Measurements from ENCODE around the gene P4HB. TPM values are rescaled to one million over a fixed set of nuclear protein-coding genes. Genes with fewer than 3 reads are reported as not detected.
A peak's percentile ranks its signal among the peaks of the same experiment; 100 is the strongest.

P4HB gene
- total and polyA plus RNA-seq, 2 experiments from 2014 or later, result 1,651 to 3,203 TPM

DNA sequence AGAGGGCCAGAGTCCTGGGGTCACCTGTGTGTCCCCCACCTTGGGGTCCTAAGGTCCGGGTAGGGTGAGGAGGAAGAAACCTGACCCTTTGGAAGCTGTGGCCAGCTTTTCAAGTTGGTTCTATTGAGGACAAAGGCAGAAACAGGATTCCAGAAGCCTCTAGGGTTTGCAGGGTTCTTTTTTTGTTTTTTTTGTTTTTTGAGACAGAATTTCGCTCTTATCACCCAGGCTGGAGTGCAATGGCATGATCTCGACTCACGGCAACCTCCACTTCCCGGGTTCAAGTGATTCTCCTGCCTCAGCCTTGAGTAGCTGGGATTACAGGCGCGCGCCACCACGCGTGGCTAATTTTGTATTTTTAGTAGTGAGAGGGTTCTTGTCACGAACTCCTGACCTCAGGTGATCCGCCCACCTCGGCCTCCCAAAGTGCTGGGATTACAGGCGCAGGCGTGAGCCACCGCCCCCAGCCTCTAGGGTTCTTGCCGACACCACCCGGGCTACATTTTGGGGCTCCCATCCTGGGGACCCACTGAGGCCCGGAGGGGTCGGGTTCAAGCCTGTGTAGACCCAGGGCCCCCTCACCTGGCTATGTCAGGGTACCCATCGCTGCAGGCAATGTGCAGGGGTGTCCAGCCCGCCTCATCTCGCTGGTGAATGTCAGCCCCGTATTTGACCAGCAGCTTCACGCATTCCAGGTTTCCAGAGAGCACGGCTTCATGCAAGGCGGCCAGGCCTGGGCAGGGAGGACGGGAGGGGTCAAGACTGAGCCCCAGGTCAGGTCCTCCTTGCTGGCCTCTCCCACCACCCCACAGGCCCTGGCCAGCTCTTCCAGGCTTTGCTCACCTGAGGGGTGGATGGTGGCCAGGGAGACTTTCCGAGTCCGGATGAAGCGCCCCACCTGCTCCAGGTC, 26.2 kb downstream of the P4HB start:
- H3K9ac ChIP-seq, result peak overlapping the region; percentile 98
- H3K27me3 ChIP-seq (replicated peaks; ENCODE audit: insufficient read depth), result no peaks in the 10 kb centered on the region
- WGBS, 2 experiments (ENCODE audit: low coverage in 1 of 2, low lambda C conversion rate in 2 of 2, missing lambda C conversion rate in 2 of 2), result 91 to 92% methylated on average over 31 of the region's 31 CpGs
- H3K36me3 ChIP-seq (ENCODE audit: low read depth), result no peaks in the 10 kb centered on the region
- peak overlapping the region; percentile 89 for H3K27ac ChIP-seq
- no peaks in the 10 kb centered on the region for H3K9me2 ChIP-seq (ENCODE audit: insufficient read depth)
- H3K4me2 ChIP-seq (ENCODE audit: unreplicated experiment), result peak overlapping the region; percentile 89
- H3K4me3 ChIP-seq, result peak overlapping the region; percentile 77
- H3K79me2 ChIP-seq (ENCODE audit: insufficient read depth), result peaks cover 34% of the 10 kb centered on the region
- H2AFZ ChIP-seq, result peak overlapping the region; percentile 64
- no peaks in the 10 kb centered on the region for H4K20me1 ChIP-seq (ENCODE audit: insufficient read depth)
- H3F3A ChIP-seq (ENCODE audit: insufficient read depth), result peaks cover 5% of the 10 kb centered on the region; the same call in 1 of the 2 replicates
- no peaks in the 10 kb centered on the region for H3K9me3 ChIP-seq (ENCODE audit: low read depth)
- in situ Hi-C loops (cut with MboI), result no loop called here
- no peak for DNase-seq
- H3K4me1 ChIP-seq (ENCODE audit: insufficient read depth), result peaks cover 7% of the 10 kb centered on the region
- TF ChIP-seq EZH2phosphoT487 (IDR thresholded peaks at IDR 0.05; ENCODE audit: insufficient read depth, low read depth) (no peak), EZH2 (IDR thresholded peaks at IDR 0.05; ENCODE audit: insufficient read depth, poor library complexity, severe bottlenecking) (no peak)

GRCh38 chr17:81833160-81833920, 27.0 kb downstream of the P4HB start, which contains the start of gene MCRIP1:
Gene MCRIP1, minus strand, starts transcription at chr17:81833291. Its CDS starts 8,785 bp downstream, at chr17:81824506.
- Histone ChIP-seq H3K36me3 (ENCODE audit: low read depth) (no peaks in the 10 kb centered on the region), H3K9me2 (ENCODE audit: insufficient read depth) (no peaks in the 10 kb centered on the region), H3K27ac (peak within 1 kb of the TSS; percentile 91), H3K4me3 (peak within 1 kb of the TSS; percentile 79), H3K9ac (peak within 1 kb of the TSS; percentile 98), H3K4me2 (ENCODE audit: unreplicated experiment) (peak within 1 kb of the TSS; percentile 89), H4K20me1 (ENCODE audit: insufficient read depth) (no peaks in the 10 kb centered on the region), H3K4me1 (ENCODE audit: insufficient read depth) (peaks cover 7% of the 10 kb centered on the region), H2AFZ (peak within 1 kb of the TSS; percentile 64), H3F3A (ENCODE audit: insufficient read depth) (peaks cover 5% of the 10 kb centered on the region; the same call in 1 of the 2 replicates), H3K79me2 (ENCODE audit: insufficient read depth) (peaks cover 39% of the 10 kb centered on the region), H3K9me3 (ENCODE audit: low read depth) (no peaks in the 10 kb centered on the region), H3K27me3 (replicated peaks; ENCODE audit: insufficient read depth) (no peaks in the 10 kb centered on the region)
- in situ Hi-C loops (cut with MboI), result no loop called here
- peak; percentile 99 for DNase-seq
- TF ChIP-seq EZH2 (IDR thresholded peaks at IDR 0.05; ENCODE audit: insufficient read depth, poor library complexity, severe bottlenecking) (no peak), EZH2phosphoT487 (IDR thresholded peaks at IDR 0.05; ENCODE audit: insufficient read depth, low read depth) (no peak)
- 2 to 3% methylated on average over 45 to 65 of the region's 76 CpGs for WGBS, 2 experiments (ENCODE audit: low coverage in 1 of 2, low lambda C conversion rate in 2 of 2, missing lambda C conversion rate in 2 of 2)

- 1 to 3% methylated on average over 35 to 37 of the region's 65 CpGs for WGBS, 2 experiments (ENCODE audit: low coverage in 1 of 2, low lambda C conversion rate in 2 of 2, missing lambda C conversion rate in 2 of 2)
Observed at GRCh38 chr17:81832608-81833159, 27.7 kb downstream of the P4HB start.

More at GRCh38 chr17:81832608-81833159, 27.7 kb downstream of the P4HB start:
- Histone ChIP-seq H4K20me1 (ENCODE audit: insufficient read depth) (no peaks in the 10 kb centered on the region), H3K9ac (peak overlapping the region; percentile 90), H3K4me2 (ENCODE audit: unreplicated experiment) (peak overlapping the region; percentile 86), H3K9me2 (ENCODE audit: insufficient read depth) (no peaks in the 10 kb centered on the region), H3K27ac (peak overlapping the region; percentile 91), H3K4me1 (ENCODE audit: insufficient read depth) (peaks cover 7% of the 10 kb centered on the region), H3K4me3 (peak overlapping the region; percentile 79), H3K79me2 (ENCODE audit: insufficient read depth) (peaks cover 45% of the 10 kb centered on the region), H2AFZ (peak overlapping the region; percentile 60), H3K36me3 (ENCODE audit: low read depth) (no peaks in the 10 kb centered on the region), H3F3A (ENCODE audit: insufficient read depth) (peaks cover 5% of the 10 kb centered on the region; the same call in 1 of the 2 replicates), H3K9me3 (ENCODE audit: low read depth) (no peaks in the 10 kb centered on the region), H3K27me3 (replicated peaks; ENCODE audit: insufficient read depth) (no peaks in the 10 kb centered on the region)
- in situ Hi-C loops (cut with MboI), result no loop called here
- TF ChIP-seq EZH2 (IDR thresholded peaks at IDR 0.05; ENCODE audit: insufficient read depth, poor library complexity, severe bottlenecking), result no peak
- no peak for TF ChIP-seq EZH2phosphoT487 (IDR thresholded peaks at IDR 0.05; ENCODE audit: insufficient read depth, low read depth)
- peak; percentile 75 for DNase-seq

Measured in GM23248 (cell line).